HEK293 (cell line): ENCODE results near the gene OCIAD1.

Experiments used
- CTCF ChIA-PET: fragments of 350-600 bp; formaldehyde crosslinking; extraction: SDS; loops from one replicate; lab custom pipeline; 2021; ENCODE audit warnings: antibody characterized with exemption; lab: Yijun Ruan, JAX
- POLR2A ChIA-PET: fragments of 300-600 bp; formaldehyde crosslinking; extraction: SDS; loops from one replicate; lab custom pipeline; 2020; ENCODE audit warnings: antibody characterized with exemption, inconsistent platforms; lab: Yijun Ruan, JAX
- H3K27ac ChIP-seq: fragments of 200-500 bp; sonication (Bioruptor generic); 2 replicates; pipeline ENCODE4 v1.5.1; 2014; ENCODE audit warnings: low read depth, low read length, control low read depth, inconsistent platforms; ENCODE audit errors: extremely low read depth
- H3K36me3 ChIP-seq, 2 experiments: fragments of 200-500 bp in 1 of 2; sonication (Bioruptor generic) in 1 of 2; 1 replicate in 1 of 2; 2 replicates in 1 of 2; pipeline ENCODE4 v1.5.1; 2014 to 2017; ENCODE audit warnings: inconsistent platforms in 2 of 2, low read length in 2 of 2; ENCODE audit not compliant: control insufficient read depth in 2 of 2, insufficient read depth in 1 of 2
- H3K4me1 ChIP-seq: fragments of 200-500 bp; sonication (Bioruptor generic); 2 replicates; pipeline ENCODE4 v1.5.1; 2014; ENCODE audit warnings: mild to moderate bottlenecking, low read length, inconsistent platforms; ENCODE audit not compliant: control insufficient read depth, insufficient read depth
- H3K4me3 ChIP-seq: 2 replicates; pipeline ENCODE4 v1.5.1; 2011; ENCODE audit warnings: low read depth, mild to moderate bottlenecking, control low read depth, low read length, moderate library complexity
- H3K9me3 ChIP-seq: fragments of 200-500 bp; sonication (Bioruptor generic); 2 replicates; pipeline ENCODE4 v1.5.1; 2014; ENCODE audit warnings: low read depth, low read length, inconsistent platforms; ENCODE audit not compliant: control insufficient read depth, insufficient read depth
- KLF1 ChIP-seq: fragments of 450-650 bp; formaldehyde crosslinking; IDR thresholded peaks from 2 replicates; pipeline ENCODE4 v1.5.1; 2016; ENCODE audit warnings: missing biosample characterization, missing genetic modification characterization
- KLF10 ChIP-seq: fragments of 450-650 bp; IDR thresholded peaks from 2 replicates; pipeline ENCODE4 v1.5.1; 2018; ENCODE audit warnings: missing biosample characterization, mild to moderate bottlenecking, missing genetic modification characterization
- KLF7 ChIP-seq: fragments of 450-650 bp; formaldehyde crosslinking; IDR thresholded peaks from 2 replicates; pipeline ENCODE4 v1.5.1; 2016; ENCODE audit warnings: missing biosample characterization, missing genetic modification characterization, borderline replicate concordance
- MEIS1 ChIP-seq: sonication (generic); formaldehyde crosslinking; IDR thresholded peaks from 2 replicates; pipeline ENCODE4 v1.8.1; 2022; ENCODE audit warnings: missing genetic modification reagents, mild to moderate bottlenecking, borderline replicate concordance
- SP7 ChIP-seq: fragments of 450-650 bp; formaldehyde crosslinking; IDR thresholded peaks from 2 replicates; pipeline ENCODE4 v1.5.1; 2016; ENCODE audit warnings: missing biosample characterization, missing genetic modification characterization
- ZBTB17 ChIP-seq: fragments of 450-650 bp; formaldehyde crosslinking; IDR thresholded peaks from 2 replicates; pipeline ENCODE4 v1.5.1; 2016; ENCODE audit warnings: missing biosample characterization, missing genetic modification characterization
- ZBTB48 ChIP-seq: fragments of 450-650 bp; formaldehyde crosslinking; IDR thresholded peaks from 2 replicates; pipeline ENCODE4 v1.5.1; 2016; ENCODE audit warnings: missing biosample characterization, missing genetic modification characterization
- ZNF266 ChIP-seq: fragments of 450-650 bp; formaldehyde crosslinking; IDR thresholded peaks from 2 replicates; pipeline ENCODE4 v1.5.1; 2016; ENCODE audit warnings: missing biosample characterization, missing genetic modification characterization, low read depth
- ZNF354C ChIP-seq: fragments of 450-650 bp; formaldehyde crosslinking; IDR thresholded peaks from 2 replicates; pipeline ENCODE4 v1.5.1; 2016; ENCODE audit warnings: missing biosample characterization, missing genetic modification characterization, low read depth, borderline replicate concordance
- ZNF488 ChIP-seq: fragments of 450-650 bp; formaldehyde crosslinking; IDR thresholded peaks from 2 replicates; pipeline ENCODE4 v1.5.1; 2016; ENCODE audit warnings: missing biosample characterization, missing genetic modification characterization
- ZNF510 ChIP-seq: fragments of 450-650 bp; formaldehyde crosslinking; IDR thresholded peaks from 2 replicates; pipeline ENCODE4 v1.5.1; 2018; ENCODE audit warnings: mild to moderate bottlenecking, missing genetic modification characterization, missing biosample characterization; ENCODE audit not compliant: insufficient replicate concordance
- ZNF560 ChIP-seq: fragments of 450-650 bp; formaldehyde crosslinking; IDR thresholded peaks from 2 replicates; pipeline ENCODE4 v1.5.1; 2017; ENCODE audit warnings: missing biosample characterization, missing genetic modification characterization, borderline replicate concordance
- ZNF626 ChIP-seq: fragments of 450-650 bp; sonication (Bioruptor Pico); formaldehyde crosslinking; IDR thresholded peaks from 2 replicates; pipeline ENCODE4 v1.5.1; 2018; ENCODE audit warnings: missing biosample characterization, missing genetic modification characterization, inconsistent platforms
- ZNF629 ChIP-seq: fragments of 450-650 bp; formaldehyde crosslinking; IDR thresholded peaks from 2 replicates; pipeline ENCODE4 v1.5.1; 2017; ENCODE audit warnings: missing biosample characterization, missing genetic modification characterization
- ZNF645 ChIP-seq: fragments of 450-650 bp; formaldehyde crosslinking; IDR thresholded peaks from 2 replicates; pipeline ENCODE4; 2016; ENCODE audit warnings: missing biosample characterization, missing genetic modification characterization
- ZNF660 ChIP-seq: fragments of 450-650 bp; IDR thresholded peaks from 2 replicates; pipeline ENCODE4 v1.5.1; 2018; ENCODE audit warnings: missing biosample characterization, mild to moderate bottlenecking, missing genetic modification characterization
- TF ChIP-seq, protein P1 (sequence below): fragments of 450-650 bp; formaldehyde crosslinking; IDR thresholded peaks from 2 replicates; pipeline ENCODE4 v1.5.1; 2016; ENCODE audit warnings: missing biosample characterization, missing genetic modification characterization
- TF ChIP-seq, protein P2 (sequence below): fragments of 450-650 bp; formaldehyde crosslinking; IDR thresholded peaks from 2 replicates; pipeline ENCODE4 v1.5.1; 2017; ENCODE audit warnings: missing biosample characterization, missing genetic modification characterization
- TF ChIP-seq, protein P3 (sequence below): fragments of 450-650 bp; formaldehyde crosslinking; IDR thresholded peaks from 2 replicates; pipeline ENCODE4 v1.5.1; 2016; ENCODE audit warnings: missing biosample characterization, missing genetic modification characterization

Gene OCIAD1

GRCh38 chr4:48899432-48899749, 68.5 kb downstream of the OCIAD1 start (continued):
- TF ChIP-seq ZNF354C (no peak), ZNF510 (no peak), KLF1 (tag by site-specific recombination) (no peak), ZNF626 (tag by site-specific recombination) (no peak), ZNF488 (no peak)
- TF ChIP-seq, protein P1, sequence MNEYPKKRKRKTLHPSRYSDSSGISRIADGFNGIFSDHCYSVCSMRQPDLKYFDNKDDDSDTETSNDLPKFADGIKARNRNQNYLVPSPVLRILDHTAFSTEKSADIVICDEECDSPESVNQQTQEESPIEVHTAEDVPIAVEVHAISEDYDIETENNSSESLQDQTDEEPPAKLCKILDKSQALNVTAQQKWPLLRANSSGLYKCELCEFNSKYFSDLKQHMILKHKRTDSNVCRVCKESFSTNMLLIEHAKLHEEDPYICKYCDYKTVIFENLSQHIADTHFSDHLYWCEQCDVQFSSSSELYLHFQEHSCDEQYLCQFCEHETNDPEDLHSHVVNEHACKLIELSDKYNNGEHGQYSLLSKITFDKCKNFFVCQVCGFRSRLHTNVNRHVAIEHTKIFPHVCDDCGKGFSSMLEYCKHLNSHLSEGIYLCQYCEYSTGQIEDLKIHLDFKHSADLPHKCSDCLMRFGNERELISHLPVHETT (tag by site-specific recombination): no peak
- TF ChIP-seq, protein P2, sequence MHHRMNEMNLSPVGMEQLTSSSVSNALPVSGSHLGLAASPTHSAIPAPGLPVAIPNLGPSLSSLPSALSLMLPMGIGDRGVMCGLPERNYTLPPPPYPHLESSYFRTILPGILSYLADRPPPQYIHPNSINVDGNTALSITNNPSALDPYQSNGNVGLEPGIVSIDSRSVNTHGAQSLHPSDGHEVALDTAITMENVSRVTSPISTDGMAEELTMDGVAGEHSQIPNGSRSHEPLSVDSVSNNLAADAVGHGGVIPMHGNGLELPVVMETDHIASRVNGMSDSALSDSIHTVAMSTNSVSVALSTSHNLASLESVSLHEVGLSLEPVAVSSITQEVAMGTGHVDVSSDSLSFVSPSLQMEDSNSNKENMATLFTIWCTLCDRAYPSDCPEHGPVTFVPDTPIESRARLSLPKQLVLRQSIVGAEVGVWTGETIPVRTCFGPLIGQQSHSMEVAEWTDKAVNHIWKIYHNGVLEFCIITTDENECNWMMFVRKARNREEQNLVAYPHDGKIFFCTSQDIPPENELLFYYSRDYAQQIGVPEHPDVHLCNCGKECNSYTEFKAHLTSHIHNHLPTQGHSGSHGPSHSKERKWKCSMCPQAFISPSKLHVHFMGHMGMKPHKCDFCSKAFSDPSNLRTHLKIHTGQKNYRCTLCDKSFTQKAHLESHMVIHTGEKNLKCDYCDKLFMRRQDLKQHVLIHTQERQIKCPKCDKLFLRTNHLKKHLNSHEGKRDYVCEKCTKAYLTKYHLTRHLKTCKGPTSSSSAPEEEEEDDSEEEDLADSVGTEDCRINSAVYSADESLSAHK: no peak

GRCh38 chr4:48899950-48900349, 69.1 kb downstream of the OCIAD1 start:
- peaks cover 0 to 8% of the 10 kb centered on the region in 2 experiments; a peak in 1 of 3 replicates for H3K36me3 ChIP-seq
- ChIA-PET POLR2A (no interaction called here), CTCF (no interaction called here)
- TF ChIP-seq KLF10: no peak
- TF ChIP-seq ZBTB48 (tag by site-specific recombination): no peak
- TF ChIP-seq, protein P3, sequence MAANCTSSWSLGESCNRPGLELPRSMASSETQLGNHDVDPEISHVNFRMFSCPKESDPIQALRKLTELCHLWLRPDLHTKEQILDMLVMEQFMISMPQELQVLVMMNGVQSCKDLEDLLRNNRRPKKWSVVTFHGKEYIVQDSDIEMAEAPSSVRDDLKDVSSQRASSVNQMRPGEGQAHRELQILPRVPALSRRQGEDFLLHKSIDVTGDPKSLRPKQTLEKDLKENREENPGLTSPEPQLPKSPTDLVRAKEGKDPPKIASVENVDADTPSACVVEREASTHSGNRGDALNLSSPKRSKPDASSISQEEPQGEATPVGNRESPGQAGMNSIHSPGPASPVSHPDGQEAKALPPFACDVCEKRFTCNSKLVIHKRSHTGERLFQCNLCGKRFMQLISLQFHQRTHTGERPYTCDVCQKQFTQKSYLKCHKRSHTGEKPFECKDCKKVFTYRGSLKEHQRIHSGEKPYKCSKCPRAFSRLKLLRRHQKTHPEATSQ (tag by site-specific recombination): no peak
- H3K4me3 ChIP-seq: no peak overlapping the region
- H3K9me3 ChIP-seq: no peaks in the 10 kb centered on the region
- no peak overlapping the region for H3K27ac ChIP-seq
- no peaks in the 10 kb centered on the region for H3K4me1 ChIP-seq

- no peak overlapping the region for H3K27ac ChIP-seq
- H3K4me3 ChIP-seq: no peak overlapping the region
- no peaks in the 10 kb centered on the region for H3K9me3 ChIP-seq
- ChIA-PET CTCF (no interaction called here), POLR2A (no interaction called here)
- peaks cover 0 to 8% of the 10 kb centered on the region in 2 experiments; a peak in 1 of 3 replicates for H3K36me3 ChIP-seq
- no peaks in the 10 kb centered on the region for H3K4me1 ChIP-seq
- TF ChIP-seq KLF7 (tag by site-specific recombination) (no peak), ZBTB17 (tag by site-specific recombination) (no peak), ZNF629 (no peak), KLF1 (tag by site-specific recombination) (no peak), ZNF645 (no peak), SP7 (no peak), ZNF660 (tag by site-specific recombination) (no peak), ZNF266 (tag by site-specific recombination) (no peak), MEIS1 (no peak), ZNF560 (no peak)
Observed at GRCh38 chr4:48901196-48901595, 70.3 kb downstream of the OCIAD1 start.
